NCI-H146 treated with DMSO at 0.1 percent for 48 hours (cell line): ENCODE results near the gene KCNJ1.

Experiments used
- DNase-seq: peaks from one replicate; lab custom pipeline; 2025; ENCODE audit not compliant: unreplicated experiment; lab: John Stamatoyannopoulos, UW

KCNJ1 gene

GRCh38 chr11:128884054-128884453 is 17.0 kb upstream of the KCNJ1 start:
- no peak for DNase-seq

DNA sequence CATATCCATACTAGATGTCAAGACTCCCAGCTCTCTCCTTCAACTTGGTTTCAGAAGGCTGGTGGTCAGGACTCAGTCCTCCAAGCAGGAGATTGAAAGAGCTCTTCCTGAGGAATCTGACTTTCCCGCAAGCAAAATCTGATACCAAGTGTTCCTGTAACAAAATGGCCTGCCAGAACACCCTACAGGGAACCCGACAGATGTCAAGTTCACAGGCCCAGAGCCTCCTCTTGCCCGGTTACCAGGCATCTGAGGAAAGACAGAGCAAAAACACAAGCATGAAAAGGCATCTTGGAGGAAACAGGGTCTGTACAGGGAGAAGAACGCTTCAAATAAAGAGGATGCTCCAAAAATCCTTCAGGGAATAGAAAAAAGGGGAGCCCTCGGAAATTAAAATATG is 15.4 kb upstream of the KCNJ1 start:
- DNase-seq = no peak

- no peak for DNase-seq
These were observed 14.1 kb upstream of the KCNJ1 start for GRCh38 chr11:128881221-128881620.

- DNase-seq = no peak
These were observed 12.7 kb upstream of the KCNJ1 start for GRCh38 chr11:128879817-128880216.

GRCh38 chr11:128878455-128878854 is 11.4 kb upstream of the KCNJ1 start:
- DNase-seq = no peak

- DNase-seq = no peak
These were observed 10.6 kb upstream of the KCNJ1 start for GRCh38 chr11:128877726-128878125.

- DNase-seq = no peak
These were observed 9.1 kb upstream of the KCNJ1 start for GRCh38 chr11:128876133-128876650.

GRCh38 chr11:128874427-128874826 is 7.3 kb upstream of the KCNJ1 start:
- DNase-seq = no peak

- no peak for DNase-seq
These were observed 5.5 kb upstream of the KCNJ1 start for GRCh38 chr11:128872594-128872993.

DNA sequence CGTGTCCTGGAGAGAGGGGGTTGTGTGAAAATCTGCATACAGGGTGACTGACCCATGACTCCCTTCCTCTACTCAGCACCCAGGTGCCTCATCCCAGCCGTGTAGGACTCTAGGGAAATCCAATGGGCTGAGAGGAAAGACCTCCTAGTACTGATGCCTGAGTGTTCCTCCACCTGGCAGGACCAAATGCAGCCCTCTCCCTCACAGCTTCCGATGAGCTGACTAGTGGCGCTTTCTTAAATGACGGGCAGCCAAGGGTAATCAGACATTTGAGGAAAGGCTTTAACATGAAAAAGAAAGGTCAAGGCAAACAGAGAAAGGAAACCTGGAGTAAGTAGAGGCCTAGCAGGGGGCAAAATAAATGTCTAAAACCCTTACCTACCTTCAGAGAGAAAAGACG is 5.0 kb upstream of the KCNJ1 start:
- DNase-seq = no peak

GRCh38 chr11:128871168-128871610 is 4.1 kb upstream of the KCNJ1 start:
- no peak for DNase-seq

DNA sequence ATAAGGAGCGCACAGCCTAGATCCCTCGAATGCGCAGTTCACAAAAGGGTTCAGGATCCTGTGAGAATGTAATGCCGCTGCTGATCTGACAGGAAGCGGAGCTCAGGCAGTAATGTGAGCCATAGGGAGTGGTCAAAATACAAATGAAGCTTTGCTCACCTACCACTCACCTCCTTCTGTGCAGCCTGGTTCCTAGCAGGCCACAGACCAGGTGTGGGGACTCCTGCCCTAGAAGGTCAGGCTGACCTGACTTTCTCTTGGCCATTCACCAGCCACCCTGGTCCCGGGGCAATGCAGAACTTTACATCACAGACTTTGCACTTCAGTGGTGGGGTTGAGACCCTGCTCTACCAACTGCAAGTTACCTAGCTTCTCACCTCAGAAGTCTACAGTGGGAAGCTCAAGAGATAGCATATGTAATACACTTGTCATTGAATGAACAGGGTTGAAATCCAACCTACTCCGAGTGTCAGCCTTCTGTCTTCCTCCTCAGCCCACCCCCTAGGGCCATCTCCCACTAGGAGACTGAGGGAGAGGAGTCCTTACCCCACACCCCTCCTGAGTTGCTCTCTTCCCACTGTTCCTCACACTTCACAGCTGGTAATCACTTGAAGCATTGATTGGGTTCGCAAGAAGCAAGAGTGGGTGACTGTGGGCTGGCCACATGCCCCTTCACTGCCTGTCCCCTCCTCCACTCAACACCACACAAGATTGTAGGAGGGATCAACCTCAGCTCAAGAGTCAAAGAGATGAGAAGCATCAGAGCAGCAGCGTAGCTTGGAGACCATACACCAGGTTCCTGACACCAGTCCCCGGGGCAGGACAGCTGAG is 2.0 kb upstream of the KCNJ1 start:
- no peak for DNase-seq

DNA sequence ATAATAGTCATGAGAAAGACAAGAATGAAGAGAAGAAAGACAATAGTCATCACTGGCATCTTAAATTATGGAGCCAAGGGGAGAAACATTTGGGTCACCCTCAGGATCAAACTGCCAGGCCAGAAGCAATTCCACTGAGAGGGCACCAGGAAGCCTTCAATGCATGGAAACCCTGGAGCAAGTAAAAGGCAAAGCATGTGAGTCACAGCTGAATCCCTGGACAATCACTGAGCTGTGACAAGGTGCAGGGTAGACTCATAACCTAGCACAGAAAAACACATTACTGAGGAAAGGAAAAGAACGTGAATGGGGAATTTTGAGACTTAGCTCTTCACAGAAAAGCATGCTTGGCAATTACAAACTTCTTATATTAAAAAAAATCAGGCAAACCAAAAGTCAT is 1.6 kb downstream of the KCNJ1 start:
- no peak for DNase-seq

GRCh38 chr11:128862908-128863660 is 4.0 kb downstream of the KCNJ1 start:
- DNase-seq = no peak

GRCh38 chr11:128862406-128862805 is 4.7 kb downstream of the KCNJ1 start:
- no peak for DNase-seq

- DNase-seq = no peak
These were observed 6.3 kb downstream of the KCNJ1 start for GRCh38 chr11:128860571-128861361.

GRCh38 chr11:128859563-128860441 is 7.3 kb downstream of the KCNJ1 start:
- DNase-seq = no peak

DNA sequence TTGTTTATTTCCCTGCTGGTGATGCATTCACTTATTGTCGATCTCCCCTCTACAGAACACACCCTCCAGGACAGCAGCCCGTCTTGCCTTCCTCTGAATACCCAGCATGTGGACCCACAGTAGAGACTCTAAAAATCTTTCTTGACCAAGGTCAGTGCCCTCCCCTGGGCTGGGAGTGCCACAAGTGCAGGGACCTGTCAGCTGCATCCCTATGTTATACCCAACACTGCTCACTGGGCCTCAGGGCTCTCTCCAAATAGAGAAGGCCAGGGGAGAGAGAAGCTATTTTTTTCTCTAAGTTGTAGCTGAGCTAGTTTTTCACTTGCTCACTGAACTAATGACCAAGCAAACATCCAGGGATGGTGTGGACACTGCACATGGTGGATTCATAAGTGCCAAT is 9.8 kb downstream of the KCNJ1 start:
- no peak for DNase-seq

DNA sequence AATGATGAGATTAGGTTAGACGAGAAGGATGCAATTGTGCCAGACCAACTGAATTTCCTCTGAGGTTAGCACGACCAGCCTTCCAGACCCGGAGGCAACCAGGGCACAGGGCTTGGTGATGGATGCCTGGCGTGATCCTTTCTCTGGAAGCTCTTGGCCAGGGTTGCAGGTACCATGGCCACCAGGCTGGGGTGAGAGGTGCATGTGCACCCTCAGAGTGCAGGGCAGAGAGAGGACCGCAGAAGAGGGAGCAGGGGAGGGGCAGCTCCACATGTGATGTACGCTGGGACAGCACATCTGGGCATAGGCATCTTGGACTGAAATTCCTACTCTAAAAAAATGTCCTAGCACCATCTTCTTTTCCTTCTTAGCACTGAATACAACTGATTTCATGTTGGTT is 10.9 kb downstream of the KCNJ1 start:
- no peak for DNase-seq

DNA sequence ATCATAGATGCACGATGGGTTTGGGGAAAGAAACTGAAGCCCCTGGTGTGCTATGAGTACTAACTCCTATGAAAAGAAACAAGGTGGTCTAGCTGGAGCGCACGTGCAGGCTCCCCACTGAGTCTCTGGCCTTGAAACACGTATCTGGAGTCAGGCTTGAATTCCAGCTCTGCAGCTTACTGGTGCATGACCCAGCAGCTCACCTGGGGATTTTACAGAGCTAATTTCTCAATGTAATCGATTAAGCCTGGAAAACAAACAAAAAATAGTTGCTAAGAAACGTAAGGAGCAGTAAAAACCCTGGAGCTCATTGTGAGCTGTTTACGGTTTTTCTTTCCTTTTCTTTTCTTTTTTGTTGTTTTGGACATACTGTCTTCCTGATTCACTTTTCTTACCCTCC is 12.3 kb downstream of the KCNJ1 start:
- peak; percentile 38 for DNase-seq
